ENCODE results near the gene RDH13. TPM values are rescaled to one million over a fixed set of nuclear protein-coding genes. Genes with fewer than 3 reads are reported as not detected.
A peak's percentile ranks its signal among the peaks of the same experiment; 100 is the strongest.
"Not testable (repeated sequence)": the region's sequence is repeated elsewhere in the genome, so short reads cannot be mapped to it uniquely, and the experiment has no call there.

The RDH13 gene
- total RNA-seq, 1 experiment from 2014 or later: 31.1 TPM

DNA sequence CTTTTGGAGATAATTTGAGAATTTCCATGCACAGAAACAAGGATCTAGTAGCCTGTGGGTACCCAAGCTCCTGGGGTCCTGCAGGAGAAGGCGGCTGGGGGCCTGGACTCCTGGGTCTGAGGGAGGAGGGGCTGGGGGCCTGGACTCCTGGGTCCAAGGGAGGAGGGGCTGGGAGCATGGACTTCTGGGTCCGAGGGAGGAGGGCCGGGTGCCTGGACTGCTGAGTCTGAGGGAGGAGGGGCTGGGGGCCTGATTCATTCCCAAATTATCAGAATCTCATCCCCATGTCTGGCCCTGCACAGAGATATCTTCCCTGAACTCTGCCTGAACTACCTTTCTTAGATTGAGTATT is 520 bp upstream of the RDH13 start:
- peak; percentile 16; the same call in 1 of the 2 replicates for TF ChIP-seq SRF (IDR thresholded peaks at IDR 0.05; ENCODE audit: low read depth)
- TF ChIP-seq EZH2phosphoT487 (IDR thresholded peaks at IDR 0.05; ENCODE audit: borderline replicate concordance): no peak
- POLR2A ChIA-PET: interaction anchor here (0.6 to 1.3 kb wide), 5 partner anchors 12 to 349 kb away, joined by 3 to 5 read pairs (median 4); no protein-coding TSS in a partner anchor
- CTCF ChIA-PET: interaction anchor here (1.6 kb wide), 1 partner anchor 17 kb away, joined by 4 read pairs; no protein-coding TSS in a partner anchor
- Histone ChIP-seq H3K4me2 (ENCODE audit: low read length) (0 out of 2 replicates have a peak overlapping the region, but pooled peaks have one; percentile 6), H3K79me2 (ENCODE audit: insufficient read depth, low read length) (peaks cover 42% of the 10 kb centered on the region), H3K27me3 (ENCODE audit: insufficient read depth, low read length) (no peaks in the 10 kb centered on the region), H3K36me3 (ENCODE audit: control insufficient read depth in 1 of 2, insufficient read depth in 2 of 2, low read length in 2 of 2) (peaks cover 1 to 10% of the 10 kb centered on the region in 2 experiments; a peak in 3 of 4 replicates), H3K27ac (ENCODE audit: low read depth, low read length) (no peak overlapping the region; the same call in 1 of the 2 replicates), H3K9ac (ENCODE audit: low read length) (no peak overlapping the region), H2AFZ (ENCODE audit: low read depth, low read length, poor library complexity, severe bottlenecking) (no peak overlapping the region), H3K4me3 (replicated peaks in 1 of 2; ENCODE audit: low read depth in 1 of 2, low read length in 2 of 2) (no peak overlapping the region), H4K20me1 (ENCODE audit: insufficient read depth) (no peaks in the 10 kb centered on the region), H3K9me3 (ENCODE audit: control insufficient read depth in 1 of 2, insufficient read depth in 1 of 2, low read depth in 1 of 2, low read length in 2 of 2) (no peaks in the 10 kb centered on the region), H3K4me1 (ENCODE audit: control insufficient read depth in 1 of 2, insufficient read depth in 2 of 2, low read length in 2 of 2) (peaks cover 4 to 14% of the 10 kb centered on the region in 2 experiments; a peak in 2 of 4 replicates), H3K9me2 (ENCODE audit: insufficient read depth) (no peaks in the 10 kb centered on the region)
- ATAC-seq: no peak
- intact Hi-C loops (cut with micrococcal nuclease): no loop called here
- no TSS peak for BruUV-seq (replicated peaks)
- no peak for DNase-seq (ENCODE audit: low read depth, low spot score)
- RAD21 ChIA-PET (ENCODE audit: low non-redundant PET in 1 of 2, low total read pairs in 2 of 2, uncharacterized antibody in 2 of 2, unreplicated experiment in 2 of 2): no interaction called here

DNA sequence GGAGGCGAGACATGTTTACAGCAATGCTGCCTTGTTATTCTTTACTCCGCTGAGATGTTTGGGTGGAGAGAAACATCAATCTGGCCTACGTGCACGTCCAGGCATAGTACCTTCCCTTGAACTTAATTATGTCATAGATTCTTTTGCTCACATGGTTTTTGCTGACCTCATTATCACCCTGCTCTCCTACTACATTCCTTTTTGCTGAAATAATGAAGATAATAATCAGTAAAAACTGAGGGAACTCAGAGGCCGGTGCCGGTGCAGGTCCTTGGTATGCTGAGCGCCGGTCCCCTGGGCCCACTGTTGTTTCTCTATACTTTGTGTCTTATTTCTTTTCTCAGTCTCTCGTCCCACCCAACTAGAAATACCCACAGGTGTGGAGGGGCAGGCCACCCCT is 2.7 kb downstream of the RDH13 start:
- H2AFZ ChIP-seq (ENCODE audit: low read depth, low read length, poor library complexity, severe bottlenecking); H3K9me3 ChIP-seq (ENCODE audit: control insufficient read depth in 1 of 2, insufficient read depth in 1 of 2, low read depth in 1 of 2, low read length in 2 of 2); H3K9ac ChIP-seq (ENCODE audit: low read length); CTCF ChIA-PET; H3K4me2 ChIP-seq (ENCODE audit: low read length); intact Hi-C loops (cut with micrococcal nuclease); H3K27me3 ChIP-seq (ENCODE audit: insufficient read depth, low read length); H3K9me2 ChIP-seq (ENCODE audit: insufficient read depth); H4K20me1 ChIP-seq (ENCODE audit: insufficient read depth); DNase-seq (ENCODE audit: low read depth, low spot score); ATAC-seq; BruUV-seq (replicated peaks); POLR2A ChIA-PET; H3K4me3 ChIP-seq (replicated peaks in 1 of 2; ENCODE audit: low read depth in 1 of 2, low read length in 2 of 2); H3K27ac ChIP-seq (ENCODE audit: low read depth, low read length); RAD21 ChIA-PET (ENCODE audit: low non-redundant PET in 1 of 2, low total read pairs in 2 of 2, uncharacterized antibody in 2 of 2, unreplicated experiment in 2 of 2): not testable (repeated sequence)
- peaks cover 21 to 26% of the 10 kb centered on the region in 2 experiments; a peak in 3 of 4 replicates for H3K36me3 ChIP-seq (ENCODE audit: control insufficient read depth in 1 of 2, insufficient read depth in 2 of 2, low read length in 2 of 2)
- peaks cover 4 to 14% of the 10 kb centered on the region in 2 experiments; a peak in 2 of 4 replicates for H3K4me1 ChIP-seq (ENCODE audit: control insufficient read depth in 1 of 2, insufficient read depth in 2 of 2, low read length in 2 of 2)
- H3K79me2 ChIP-seq (ENCODE audit: insufficient read depth, low read length): peaks cover 68% of the 10 kb centered on the region

Data from HCT116 (cell line).